A549 (cell line): ENCODE data around the gene RASSF6. TPM values are rescaled to one million over a fixed set of nuclear protein-coding genes. Genes with fewer than 3 reads are reported as not detected.
A peak's percentile ranks its signal among the peaks of the same experiment; 100 is the strongest.

Experiments used
- ATAC-seq, 2 experiments: fragments of 200-7000 bp in 1 of 2; fragments of >200 bp in 1 of 2; cut with Nextera tagmentation in 1 of 2; cut with Tn5 transposase in 1 of 2; 3 replicates each; pipeline versions ENCODE4 v1.8.0 to v1.9.1; 2018 to 2020; ENCODE audit warnings: mild to moderate bottlenecking in 1 of 2, moderate library complexity in 1 of 2
- CTCF ChIA-PET: fragments of 300-600 bp; sonication (Branson Sonifier 250); formaldehyde crosslinking; extraction: SDS; loops from one replicate; lab custom pipeline; 2021; ENCODE audit warnings: antibody characterized with exemption, inconsistent platforms; lab: Yijun Ruan, JAX
- POLR2A ChIA-PET: fragments of 350-600 bp; formaldehyde crosslinking; extraction: SDS; loops from one replicate; lab custom pipeline; 2021; ENCODE audit warnings: antibody characterized with exemption, inconsistent platforms; lab: Yijun Ruan, JAX
- DNase-seq, 2 experiments: peaks; one replicate each; pipeline versions ENCODE4 v3.0.0 to v3.0.0-alpha.2; 2011 to 2016; ENCODE audit warnings: low read depth in 1 of 2, low spot score in 1 of 2
- FAIRE-seq: peaks from 2 replicates; lab custom pipeline; 2011; peaks lifted over from hg19 to GRCh38; lab: Jason Lieb, UNC
- H3K27ac ChIP-seq, 2 experiments: fragments of >200 bp; sonication (Bioruptor Twin); formaldehyde crosslinking; 3 replicates each; pipeline ENCODE4 v1.5.1; 2016 to 2017
- H3K4me1 ChIP-seq: fragments of >200 bp; sonication (Bioruptor Twin); formaldehyde crosslinking; 3 replicates; pipeline ENCODE4 v1.6.1; 2016
- H3K4me2 ChIP-seq: fragments of >200 bp; sonication (Bioruptor Twin); formaldehyde crosslinking; 3 replicates; pipeline ENCODE4 v1.6.1; 2016
- H3K4me3 ChIP-seq: fragments of >200 bp; sonication (Bioruptor Twin); formaldehyde crosslinking; 3 replicates; pipeline ENCODE4 v1.5.1; 2016
- H3K9me3 ChIP-seq: fragments of >200 bp; sonication (Bioruptor Twin); formaldehyde crosslinking; 3 replicates; pipeline ENCODE4 v1.6.1; 2016
- CBX8 ChIP-seq: fragments of 200-600 bp; sonication (generic); IDR thresholded peaks from 2 replicates; pipeline ENCODE4 v1.6.1; 2016
- EHF ChIP-seq: fragments of 250-450 bp; sonication (Bioruptor Pico); IDR thresholded peaks from 2 replicates; pipeline ENCODE4 v1.5.0; 2020; ENCODE audit warnings: mild to moderate bottlenecking
- EP300 ChIP-seq, 2 experiments: fragments of >200 bp; sonication (Bioruptor Twin); formaldehyde crosslinking; IDR thresholded peaks; 2 replicates in 1 of 2; 3 replicates in 1 of 2; pipeline ENCODE4 v1.6.1; 2016 to 2017
- HOXA7 ChIP-seq: fragments of 250-450 bp; sonication (Bioruptor Pico); IDR thresholded peaks from 2 replicates; pipeline ENCODE4 v1.5.0; 2020; ENCODE audit warnings: mild to moderate bottlenecking, moderate library complexity
- HOXB5 ChIP-seq: fragments of 250-450 bp; sonication (Bioruptor Pico); IDR thresholded peaks from 2 replicates; pipeline ENCODE4 v1.5.0; 2020; ENCODE audit warnings: mild to moderate bottlenecking, moderate library complexity
- JUNB ChIP-seq: fragments of >200 bp; sonication (Bioruptor Twin); formaldehyde crosslinking; IDR thresholded peaks from 2 replicates; pipeline ENCODE4 v1.6.1; 2016
- MAZ ChIP-seq: fragments of 150-350 bp; IDR thresholded peaks from 2 replicates; pipeline ENCODE4 v1.6.1; 2014; ENCODE audit warnings: antibody characterized with exemption, low read depth, low read length, borderline replicate concordance
- MYC ChIP-seq: IDR thresholded peaks from 2 replicates; pipeline ENCODE4 v1.6.1; 2012; ENCODE audit warnings: mild to moderate bottlenecking, inconsistent platforms, low read length, improper control_type of control experiment, borderline replicate concordance
- NFE2L2 ChIP-seq: fragments of 150-350 bp; conservative IDR thresholded peaks from 2 replicates; pipeline ENCODE4 v1.6.1; 2014; ENCODE audit warnings: low read length
- NPAS2 ChIP-seq: fragments of 250-450 bp; sonication (Bioruptor Pico); IDR thresholded peaks from 2 replicates; pipeline ENCODE4 v1.8.0; 2022; ENCODE audit warnings: mild to moderate bottlenecking, moderate library complexity, borderline replicate concordance
- PHF8 ChIP-seq: fragments of 200-600 bp; sonication (generic); IDR thresholded peaks from 2 replicates; pipeline ENCODE4 v1.6.1; 2016; ENCODE audit warnings: low read depth, mild to moderate bottlenecking, antibody characterized with exemption, moderate library complexity, borderline replicate concordance
- POLR2A ChIP-seq: IDR thresholded peaks from 2 replicates; pipeline ENCODE4 v1.6.1; 2012; ENCODE audit warnings: mild to moderate bottlenecking, low read length
- RAD21 ChIP-seq, 2 experiments: fragments of >200 bp in 1 of 2; sonication (Bioruptor Twin) in 1 of 2; formaldehyde crosslinking in 1 of 2; IDR thresholded peaks in 1 of 2; conservative IDR thresholded peaks in 1 of 2; 2 replicates in 1 of 2; 3 replicates in 1 of 2; pipeline ENCODE4 v1.6.1; 2012 to 2018; ENCODE audit warnings: inconsistent platforms in 1 of 2
- RCOR1 ChIP-seq: fragments of 150-350 bp; IDR thresholded peaks from 2 replicates; pipeline ENCODE4 v1.6.1; 2014; ENCODE audit warnings: antibody characterized with exemption, low read length, low read depth
- RNF2 ChIP-seq: fragments of 200-600 bp; sonication (generic); IDR thresholded peaks from 2 replicates; pipeline ENCODE4 v1.6.1; 2016; ENCODE audit warnings: low read depth, mild to moderate bottlenecking, antibody characterized with exemption, moderate library complexity, borderline replicate concordance
- SMC3 ChIP-seq: fragments of >200 bp; sonication (Bioruptor Twin); formaldehyde crosslinking; IDR thresholded peaks from 3 replicates; pipeline ENCODE4 v1.6.1; 2018; ENCODE audit warnings: inconsistent platforms
- TP53 ChIP-seq: fragments of 250-450 bp; sonication (Bioruptor Pico); IDR thresholded peaks from 2 replicates; pipeline ENCODE4 v1.5.0; 2021; ENCODE audit warnings: mild to moderate bottlenecking, moderate library complexity
- ZFP36 ChIP-seq: fragments of 450-650 bp; IDR thresholded peaks from 2 replicates; pipeline ENCODE4 v1.6.1; 2014; ENCODE audit warnings: borderline replicate concordance; ENCODE audit not compliant: partially characterized antibody
- ZNF302 ChIP-seq: fragments of 250-450 bp; sonication (Bioruptor Pico); IDR thresholded peaks from 2 replicates; pipeline ENCODE4 v1.9.0; 2021; ENCODE audit warnings: inconsistent platforms, mild to moderate bottlenecking, moderate library complexity
- ZSCAN20 ChIP-seq: fragments of 250-450 bp; sonication (Bioruptor Pico); IDR thresholded peaks from 2 replicates; pipeline ENCODE4 v1.8.0; 2022; ENCODE audit warnings: mild to moderate bottlenecking, moderate library complexity
- WGBS: methylation state at CpG from one replicate; pipeline ENCODE4 v1.1.6; 2017; ENCODE audit errors: missing lambda C conversion rate; 5-methylcytosine and 5-hydroxymethylcytosine counted together
- polyA plus RNA-seq, 4 experiments: library from polyadenylated mRNA; depleted of rRNA in 3 of 4; stranded (reverse); fragments of >200 nt; fragmentation: RNase III in 1 of 4; extraction: RNeasy Plus Mini Kit Qiagen cat#74134 plus additional on column Dnase treatment in 1 of 4; gene quantifications; 2 replicates in 3 of 4; 3 replicates in 1 of 4; pipeline ENCODE4 v1.2.3, GENCODE V29; 2011 to 2017
- TF ChIP-seq, protein P1 (sequence below): fragments of 450-650 bp; IDR thresholded peaks from 2 replicates; pipeline ENCODE4 v1.6.1; 2014; ENCODE audit warnings: antibody characterized with exemption
- TF ChIP-seq, protein P2 (sequence below): fragments of >200 bp; sonication (Bioruptor Twin); formaldehyde crosslinking; IDR thresholded peaks from 3 replicates; pipeline ENCODE4 v1.5.1; 2016
- TF ChIP-seq, protein P3 (sequence below): fragments of 200-600 bp; sonication (generic); IDR thresholded peaks from 2 replicates; pipeline ENCODE4 v1.6.1; 2016; ENCODE audit warnings: antibody characterized with exemption, mild to moderate bottlenecking, moderate library complexity

Gene RASSF6
- polyA plus RNA-seq, 2 of the 4 experiments (the other 2 are of a cell fraction): 1.8 to 5.9 TPM

GRCh38 chr4:73660808-73661207, 40.6 kb upstream of the RASSF6 start:
- Histone ChIP-seq H3K4me3 (no peak overlapping the region), H3K4me2 (no peak overlapping the region), H3K27ac (no peak overlapping the region), H3K4me1 (peaks cover 5% of the 10 kb centered on the region; the same call in 2 of the 3 replicates), H3K9me3 (no peaks in the 10 kb centered on the region)
- ChIA-PET POLR2A (no interaction called here), CTCF (interaction anchor here (1.2 to 6.0 kb wide), 7 partner anchors 8 to 478 kb away, joined by 3 to 38 read pairs (median 12); no protein-coding TSS in a partner anchor)
- no peak for ATAC-seq
- FAIRE-seq: no peak
- WGBS: 86% methylated on average over 3 of the region's 3 CpGs
- TF ChIP-seq PHF8 (no peak), CBX8 (no peak), NPAS2 (CRISPR knock-in tag) (no peak), NFE2L2 (no peak), HOXB5 (no peak), RNF2 (no peak), MYC (no peak), HOXA7 (CRISPR knock-in tag) (no peak), EHF (CRISPR knock-in tag) (no peak), ZFP36 (no peak), RCOR1 (no peak), RAD21 (conservative IDR thresholded peaks at IDR 0.05 in 1 of 2, IDR thresholded peaks at IDR 0.05 in 1 of 2) (no peak), ZSCAN20 (no peak), TP53 (CRISPR knock-in tag) (no peak), EP300 (IDR thresholded peaks at IDR 0.05) (no peak), MAZ (no peak), JUNB (no peak)
- TF ChIP-seq, protein P1, sequence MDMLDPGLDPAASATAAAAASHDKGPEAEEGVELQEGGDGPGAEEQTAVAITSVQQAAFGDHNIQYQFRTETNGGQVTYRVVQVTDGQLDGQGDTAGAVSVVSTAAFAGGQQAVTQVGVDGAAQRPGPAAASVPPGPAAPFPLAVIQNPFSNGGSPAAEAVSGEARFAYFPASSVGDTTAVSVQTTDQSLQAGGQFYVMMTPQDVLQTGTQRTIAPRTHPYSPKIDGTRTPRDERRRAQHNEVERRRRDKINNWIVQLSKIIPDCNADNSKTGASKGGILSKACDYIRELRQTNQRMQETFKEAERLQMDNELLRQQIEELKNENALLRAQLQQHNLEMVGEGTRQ: no peak
- no peak for DNase-seq

- CTCF ChIA-PET: interaction anchor here (0.6 to 5.0 kb wide), 27 partner anchors 10 to 1050 kb away, joined by 3 to 57 read pairs (median 3); no protein-coding TSS in a partner anchor
- H3K4me2 ChIP-seq: peak overlapping the region; percentile 48
- ATAC-seq (peak; percentile 70 to 79; a peak in 5 of 6 replicates), DNase-seq (peak; percentile 29 to 34)
- no peaks in the 10 kb centered on the region for H3K4me1 ChIP-seq
- H3K4me3 ChIP-seq: no peak overlapping the region
- peak; percentile 88 for TF ChIP-seq SMC3
- TF ChIP-seq, protein P2, sequence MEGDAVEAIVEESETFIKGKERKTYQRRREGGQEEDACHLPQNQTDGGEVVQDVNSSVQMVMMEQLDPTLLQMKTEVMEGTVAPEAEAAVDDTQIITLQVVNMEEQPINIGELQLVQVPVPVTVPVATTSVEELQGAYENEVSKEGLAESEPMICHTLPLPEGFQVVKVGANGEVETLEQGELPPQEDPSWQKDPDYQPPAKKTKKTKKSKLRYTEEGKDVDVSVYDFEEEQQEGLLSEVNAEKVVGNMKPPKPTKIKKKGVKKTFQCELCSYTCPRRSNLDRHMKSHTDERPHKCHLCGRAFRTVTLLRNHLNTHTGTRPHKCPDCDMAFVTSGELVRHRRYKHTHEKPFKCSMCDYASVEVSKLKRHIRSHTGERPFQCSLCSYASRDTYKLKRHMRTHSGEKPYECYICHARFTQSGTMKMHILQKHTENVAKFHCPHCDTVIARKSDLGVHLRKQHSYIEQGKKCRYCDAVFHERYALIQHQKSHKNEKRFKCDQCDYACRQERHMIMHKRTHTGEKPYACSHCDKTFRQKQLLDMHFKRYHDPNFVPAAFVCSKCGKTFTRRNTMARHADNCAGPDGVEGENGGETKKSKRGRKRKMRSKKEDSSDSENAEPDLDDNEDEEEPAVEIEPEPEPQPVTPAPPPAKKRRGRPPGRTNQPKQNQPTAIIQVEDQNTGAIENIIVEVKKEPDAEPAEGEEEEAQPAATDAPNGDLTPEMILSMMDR: peak; percentile 67
- TF ChIP-seq MAZ: no peak
- peak; percentile 86 for TF ChIP-seq RAD21 (conservative IDR thresholded peaks at IDR 0.05 in 1 of 2, IDR thresholded peaks at IDR 0.05 in 1 of 2)
- no peak for TF ChIP-seq POLR2A
- TF ChIP-seq, protein P3, sequence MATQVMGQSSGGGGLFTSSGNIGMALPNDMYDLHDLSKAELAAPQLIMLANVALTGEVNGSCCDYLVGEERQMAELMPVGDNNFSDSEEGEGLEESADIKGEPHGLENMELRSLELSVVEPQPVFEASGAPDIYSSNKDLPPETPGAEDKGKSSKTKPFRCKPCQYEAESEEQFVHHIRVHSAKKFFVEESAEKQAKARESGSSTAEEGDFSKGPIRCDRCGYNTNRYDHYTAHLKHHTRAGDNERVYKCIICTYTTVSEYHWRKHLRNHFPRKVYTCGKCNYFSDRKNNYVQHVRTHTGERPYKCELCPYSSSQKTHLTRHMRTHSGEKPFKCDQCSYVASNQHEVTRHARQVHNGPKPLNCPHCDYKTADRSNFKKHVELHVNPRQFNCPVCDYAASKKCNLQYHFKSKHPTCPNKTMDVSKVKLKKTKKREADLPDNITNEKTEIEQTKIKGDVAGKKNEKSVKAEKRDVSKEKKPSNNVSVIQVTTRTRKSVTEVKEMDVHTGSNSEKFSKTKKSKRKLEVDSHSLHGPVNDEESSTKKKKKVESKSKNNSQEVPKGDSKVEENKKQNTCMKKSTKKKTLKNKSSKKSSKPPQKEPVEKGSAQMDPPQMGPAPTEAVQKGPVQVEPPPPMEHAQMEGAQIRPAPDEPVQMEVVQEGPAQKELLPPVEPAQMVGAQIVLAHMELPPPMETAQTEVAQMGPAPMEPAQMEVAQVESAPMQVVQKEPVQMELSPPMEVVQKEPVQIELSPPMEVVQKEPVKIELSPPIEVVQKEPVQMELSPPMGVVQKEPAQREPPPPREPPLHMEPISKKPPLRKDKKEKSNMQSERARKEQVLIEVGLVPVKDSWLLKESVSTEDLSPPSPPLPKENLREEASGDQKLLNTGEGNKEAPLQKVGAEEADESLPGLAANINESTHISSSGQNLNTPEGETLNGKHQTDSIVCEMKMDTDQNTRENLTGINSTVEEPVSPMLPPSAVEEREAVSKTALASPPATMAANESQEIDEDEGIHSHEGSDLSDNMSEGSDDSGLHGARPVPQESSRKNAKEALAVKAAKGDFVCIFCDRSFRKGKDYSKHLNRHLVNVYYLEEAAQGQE: no peak
- TF ChIP-seq ZNF302 (CRISPR knock-in tag): no peak
- TF ChIP-seq, all 56 proteins: peak for 3
- 0% methylated on average over 7 of the region's 7 CpGs for WGBS
- H3K9me3 ChIP-seq: no peaks in the 10 kb centered on the region
- FAIRE-seq: no peak
- POLR2A ChIA-PET: no interaction called here
- H3K27ac ChIP-seq: no peak overlapping the region
These were observed 33.5 kb upstream of the RASSF6 start for GRCh38 chr4:73653695-73654106.
